Kidney (tissue), 14 donors: ENCODE data around the gene PPP1R12A. TPM values are rescaled to one million over a fixed set of nuclear protein-coding genes. Genes with fewer than 3 reads are reported as not detected.

Experiments
- DNase-seq, 5 donors: peaks; one replicate each; pipeline ENCODE4 v3.0.0-alpha.2; 2013 to 2020
- FAIRE-seq: peaks from 2 replicates; lab custom pipeline; 2012; peaks lifted over from hg19 to GRCh38; lab: Jason Lieb, UNC
- H3K27ac ChIP-seq, 2 donors: one replicate each; pipeline ENCODE4 v1.7.0; 2013; ENCODE audit warnings: low read depth in 2 of 2, low read length in 2 of 2, inconsistent platforms in 1 of 2
- H3K27me3 ChIP-seq: one replicate; pipeline ENCODE4 v1.7.1; 2013; ENCODE audit warnings: low read length, inconsistent platforms; ENCODE audit not compliant: control insufficient read depth, insufficient read depth
- H3K36me3 ChIP-seq, 3 donors: one replicate each; pipeline versions ENCODE4 v1.7.0 to v1.7.1; 2013; ENCODE audit warnings: low read length in 3 of 3, control low read depth in 1 of 3, inconsistent platforms in 1 of 3; ENCODE audit not compliant: insufficient read depth in 3 of 3, control insufficient read depth in 2 of 3
- H3K4me1 ChIP-seq, 3 donors: one replicate each; pipeline versions ENCODE4 v1.7.0 to v1.7.1; 2013; ENCODE audit warnings: low read length in 3 of 3, inconsistent platforms in 1 of 3, low read depth in 1 of 3; ENCODE audit not compliant: control insufficient read depth in 2 of 3, insufficient read depth in 2 of 3
- H3K4me3 ChIP-seq, 3 donors: one replicate each; pipeline versions ENCODE4 v1.7.0 to v1.8.1; 2013; ENCODE audit warnings: low read length in 3 of 3, control low read depth in 1 of 3, inconsistent platforms in 1 of 3
- H3K9ac ChIP-seq, 3 donors: one replicate each; pipeline versions ENCODE4 v1.7.0 to v1.7.1; 2013; ENCODE audit warnings: low read length in 3 of 3, control low read depth in 1 of 3, inconsistent platforms in 1 of 3
- H3K9me3 ChIP-seq, 3 donors: one replicate each; pipeline versions ENCODE4 v1.7.0 to v1.7.1; 2013; ENCODE audit warnings: low read length in 3 of 3, control low read depth in 1 of 3, inconsistent platforms in 1 of 3; ENCODE audit not compliant: control insufficient read depth in 2 of 3, insufficient read depth in 1 of 3
- intact Hi-C: fragments of 100-400 bp; cut with DNase I; formaldehyde crosslinking; loops from one replicate; pipeline ENCODE4 v1.11.1; 2022
- polyA plus RNA-seq: library from polyadenylated mRNA; stranded (reverse); fragments of 350-450 nt; fragmentation: Illumina TruSeq; extraction: RNeasy Lipid Tissue Mini Kit (QIAGEN cat#74804); gene quantifications from one replicate; pipeline ENCODE4 v1.2.3, GENCODE V29; 2014; ENCODE audit warnings: low read depth, low replicate concordance; ENCODE audit not compliant: insufficient read depth
- total RNA-seq: library from RNA; stranded (reverse); fragmentation: NEBNext Ultra II Directional; extraction: Animal tissue kit (Norgen Biotek cat#: 25700); gene quantifications from one replicate; pipeline ENCODE4 v1.2.1, GENCODE V29; 2021
- TF ChIP-seq, protein P1 (sequence below): IDR thresholded peaks from 3 replicates; pipeline ENCODE4 v1.5.1; 2012; ENCODE audit warnings: mild to moderate bottlenecking, moderate library complexity, borderline replicate concordance; ENCODE audit not compliant: insufficient read depth; ENCODE audit errors: extremely low read depth
- donor health status: control.
- donor health status: control.
- donor health status: control.
- donor health status: control.
- donor health status: control.
- donor health status: DM: yes; HTN: yes; CAD: no.
- donor health status: Normal renal cell carcinoma (clear cell type).

The PPP1R12A gene
- total and polyA plus RNA-seq, 2 donors from 2014 or later: 10.3 to 82.5 TPM

DNA sequence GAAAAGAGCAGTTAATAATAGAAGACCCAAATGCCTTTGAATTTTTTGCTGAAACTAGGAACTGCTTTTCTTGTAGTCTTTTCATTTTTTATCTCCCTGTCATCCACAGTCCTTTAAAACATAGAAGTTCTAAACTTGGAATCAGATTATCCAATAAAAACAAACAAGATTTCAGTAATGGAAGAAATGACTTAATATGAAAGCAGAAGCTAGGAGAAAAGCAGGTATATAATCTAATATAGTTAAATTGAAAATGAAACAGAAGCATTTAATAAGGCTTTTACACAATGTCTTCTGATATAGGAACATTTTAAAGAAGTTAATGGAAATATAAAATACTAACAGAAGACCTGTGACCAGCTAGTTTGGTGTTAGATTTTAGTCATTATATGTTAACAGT lies 26.5 kb downstream of the PPP1R12A start:
- H3K4me1 ChIP-seq: peaks cover 0 to 2% (median 0%) of the 10 kb centered on the region in 3 donors
- intact Hi-C loops: no loop called here
- TF ChIP-seq, protein P1, sequence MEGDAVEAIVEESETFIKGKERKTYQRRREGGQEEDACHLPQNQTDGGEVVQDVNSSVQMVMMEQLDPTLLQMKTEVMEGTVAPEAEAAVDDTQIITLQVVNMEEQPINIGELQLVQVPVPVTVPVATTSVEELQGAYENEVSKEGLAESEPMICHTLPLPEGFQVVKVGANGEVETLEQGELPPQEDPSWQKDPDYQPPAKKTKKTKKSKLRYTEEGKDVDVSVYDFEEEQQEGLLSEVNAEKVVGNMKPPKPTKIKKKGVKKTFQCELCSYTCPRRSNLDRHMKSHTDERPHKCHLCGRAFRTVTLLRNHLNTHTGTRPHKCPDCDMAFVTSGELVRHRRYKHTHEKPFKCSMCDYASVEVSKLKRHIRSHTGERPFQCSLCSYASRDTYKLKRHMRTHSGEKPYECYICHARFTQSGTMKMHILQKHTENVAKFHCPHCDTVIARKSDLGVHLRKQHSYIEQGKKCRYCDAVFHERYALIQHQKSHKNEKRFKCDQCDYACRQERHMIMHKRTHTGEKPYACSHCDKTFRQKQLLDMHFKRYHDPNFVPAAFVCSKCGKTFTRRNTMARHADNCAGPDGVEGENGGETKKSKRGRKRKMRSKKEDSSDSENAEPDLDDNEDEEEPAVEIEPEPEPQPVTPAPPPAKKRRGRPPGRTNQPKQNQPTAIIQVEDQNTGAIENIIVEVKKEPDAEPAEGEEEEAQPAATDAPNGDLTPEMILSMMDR: no peak
- H3K36me3 ChIP-seq: no peaks in the 10 kb centered on the region
- no peak overlapping the region for H3K9ac ChIP-seq
- DNase-seq (no peak), FAIRE-seq (no peak)
- H3K27me3 ChIP-seq: no peaks in the 10 kb centered on the region
- H3K27ac ChIP-seq: no peak overlapping the region
- H3K4me3 ChIP-seq: no peak overlapping the region
- no peaks in the 10 kb centered on the region for H3K9me3 ChIP-seq

DNA sequence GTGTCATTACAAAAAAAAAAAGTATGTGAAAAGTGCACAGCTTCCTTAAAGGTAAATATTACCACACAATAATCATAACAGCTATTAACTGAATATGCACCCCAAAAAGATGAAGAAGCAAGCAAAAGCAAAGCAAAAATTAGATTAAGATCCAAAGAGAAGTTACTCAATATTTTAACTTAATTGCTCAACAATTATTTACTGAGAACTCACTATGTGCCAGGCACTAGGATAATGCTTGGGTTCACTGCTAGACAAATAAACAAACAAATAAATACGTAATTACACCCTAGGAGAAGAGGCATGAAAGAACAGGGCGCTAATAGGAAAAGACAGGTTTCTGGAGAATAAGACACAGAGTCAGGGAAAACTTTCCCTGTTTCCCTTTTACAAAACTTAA lies 33.4 kb downstream of the PPP1R12A start:
- no peaks in the 10 kb centered on the region for H3K27me3 ChIP-seq
- no peak overlapping the region for H3K9ac ChIP-seq
- intact Hi-C loops: no loop called here
- DNase-seq: no peak
- peaks cover 0 to 6% (median 4%) of the 10 kb centered on the region in 3 donors for H3K4me1 ChIP-seq
- TF ChIP-seq, protein P1: no peak
- no peaks in the 10 kb centered on the region for H3K9me3 ChIP-seq
- no peak for FAIRE-seq
- no peaks in the 10 kb centered on the region for H3K36me3 ChIP-seq
- H3K27ac ChIP-seq: no peak overlapping the region
- H3K4me3 ChIP-seq: no peak overlapping the region

DNA sequence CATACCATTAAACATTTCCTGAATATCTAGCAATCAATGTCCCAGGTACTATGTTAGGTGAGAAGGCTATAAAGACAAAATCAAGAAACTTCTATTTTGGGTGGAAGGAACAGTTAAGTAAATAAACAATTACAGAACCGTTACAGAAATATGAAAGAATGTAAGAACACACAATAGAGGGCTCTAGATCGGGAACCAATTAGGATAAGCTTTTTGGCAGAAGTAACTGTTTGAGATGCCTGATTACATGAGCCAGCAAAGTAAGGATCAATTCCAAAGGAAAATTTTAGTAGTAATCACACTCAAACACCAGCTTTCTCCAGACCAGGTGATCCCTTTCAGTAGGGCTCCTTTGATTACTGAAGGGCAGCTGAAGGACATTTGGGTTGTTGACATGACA lies 33.9 kb downstream of the PPP1R12A start:
- Histone ChIP-seq H3K4me3 (no peak overlapping the region), H3K36me3 (no peaks in the 10 kb centered on the region), H3K9me3 (no peaks in the 10 kb centered on the region), H3K27me3 (no peaks in the 10 kb centered on the region), H3K9ac (no peak overlapping the region), H3K27ac (no peak overlapping the region), H3K4me1 (peaks cover 0 to 6% (median 4%) of the 10 kb centered on the region in 3 donors)
- intact Hi-C loops: no loop called here
- DNase-seq (no peak), FAIRE-seq (no peak)
- TF ChIP-seq, protein P1: no peak

DNA sequence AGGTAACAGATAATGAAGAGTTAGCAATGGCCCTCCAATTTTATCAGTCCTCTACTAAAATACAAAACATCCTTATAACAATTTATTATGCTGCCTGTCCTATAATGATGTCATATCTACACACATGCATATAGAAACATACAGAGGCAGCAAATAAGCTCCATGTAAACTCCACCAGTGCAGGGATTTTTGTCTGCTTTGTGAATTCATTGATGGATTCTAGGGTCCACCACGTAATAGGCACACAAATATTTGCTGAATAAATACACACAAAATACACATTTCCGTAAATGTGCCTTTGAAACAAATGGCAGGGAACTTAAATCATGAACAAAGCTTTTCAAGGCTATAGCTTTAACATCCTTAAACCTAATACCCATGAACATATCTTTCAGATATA lies 34.7 kb downstream of the PPP1R12A start:
- no peak for DNase-seq
- no peaks in the 10 kb centered on the region for H3K9me3 ChIP-seq
- FAIRE-seq: no peak
- no peaks in the 10 kb centered on the region for H3K36me3 ChIP-seq
- no peak overlapping the region for H3K4me3 ChIP-seq
- no peak overlapping the region for H3K27ac ChIP-seq
- TF ChIP-seq, protein P1: no peak
- H3K27me3 ChIP-seq: no peaks in the 10 kb centered on the region
- peaks cover 0 to 6% (median 4%) of the 10 kb centered on the region in 3 donors for H3K4me1 ChIP-seq
- no peak overlapping the region for H3K9ac ChIP-seq
- intact Hi-C loops: no loop called here
